ENCODE measurements around the gene ESPN.

The ESPN gene

GRCh38 chr1:6509220-6509918 lies 84.8 kb downstream of the ESPN start:
- TF ChIP-seq TAF1 (IDR thresholded peaks at IDR 0.05; ENCODE audit: borderline replicate concordance, low read depth, low read length) (no peak), POLR2A (IDR thresholded peaks at IDR 0.05; ENCODE audit: low read depth, low read length) (no peak), POLR2AphosphoS5 (IDR thresholded peaks at IDR 0.05; ENCODE audit: low read depth, low read length) (no peak)
- FAIRE-seq (no peak), DNase-seq (ENCODE audit: insufficient read length) (no peak)

GRCh38 chr1:6509919-6510291 lies 85.3 kb downstream of the ESPN start:
- FAIRE-seq, result no peak
- TF ChIP-seq POLR2A (IDR thresholded peaks at IDR 0.05; ENCODE audit: low read depth, low read length) (no peak), POLR2AphosphoS5 (IDR thresholded peaks at IDR 0.05; ENCODE audit: low read depth, low read length) (no peak), TAF1 (IDR thresholded peaks at IDR 0.05; ENCODE audit: borderline replicate concordance, low read depth, low read length) (no peak)

GRCh38 chr1:6510493-6510892 lies 85.9 kb downstream of the ESPN start:
- TF ChIP-seq POLR2A (IDR thresholded peaks at IDR 0.05; ENCODE audit: low read depth, low read length), result no peak
- no peak for TF ChIP-seq TAF1 (IDR thresholded peaks at IDR 0.05; ENCODE audit: borderline replicate concordance, low read depth, low read length)
- TF ChIP-seq POLR2AphosphoS5 (IDR thresholded peaks at IDR 0.05; ENCODE audit: low read depth, low read length), result no peak
- FAIRE-seq (no peak), DNase-seq (ENCODE audit: insufficient read length) (no peak)

More at GRCh38 chr1:6509919-6510291, 85.3 kb downstream of the ESPN start:
- DNase-seq (ENCODE audit: insufficient read length), result no peak

Measured in GM12892 (cell line).